ENCODE data around the gene ADCY9. TPM values are rescaled to one million over a fixed set of nuclear protein-coding genes. Genes with fewer than 3 reads are reported as not detected.

ADCY9 gene
- total and polyA plus RNA-seq, 2 experiments from 2014 or later, result 2.2 to 18.3 TPM

- no peak for DNase-seq (ENCODE audit: low spot score)
- Mint-ChIP-seq H3K4me3 (no peak overlapping the region), H3K9me3 (peaks cover 8% of the 10 kb centered on the region), H3K27me3 (ENCODE audit: insufficient read depth, low read depth, poor library complexity) (peaks cover 3% of the 10 kb centered on the region), H3K27ac (no peak overlapping the region), H3K4me1 (peaks cover 11% of the 10 kb centered on the region), H3K36me3 (ENCODE audit: low read depth) (peaks cover 7% of the 10 kb centered on the region)
- Histone ChIP-seq H3K27ac (ENCODE audit: low read depth) (no peak overlapping the region), H3K4me3 (no peak overlapping the region), H3K9me2 (ENCODE audit: insufficient read depth) (no peaks in the 10 kb centered on the region), H3K36me3 (ENCODE audit: insufficient read depth) (no peaks in the 10 kb centered on the region), H3F3A (replicated peaks; ENCODE audit: low read depth) (peaks cover 7% of the 10 kb centered on the region; the same call in 1 of the 2 replicates), H2AFZ (no peak overlapping the region), H3K4me2 (no peak overlapping the region), H3K4me1 (ENCODE audit: insufficient read depth) (peaks cover 14% of the 10 kb centered on the region), H3K27me3 (ENCODE audit: insufficient read depth) (no peaks in the 10 kb centered on the region), H3K79me2 (replicated peaks; ENCODE audit: insufficient read depth) (no peaks in the 10 kb centered on the region), H4K20me1 (replicated peaks; ENCODE audit: insufficient read depth) (no peaks in the 10 kb centered on the region; the same call in 1 of the 2 replicates)
- TF ChIP-seq NANOG (IDR thresholded peaks at IDR 0.05; ENCODE audit: borderline replicate concordance) (no peak), STAT1 (IDR thresholded peaks at IDR 0.05; ENCODE audit: unreplicated experiment) (no peak), REST (IDR thresholded peaks at IDR 0.05; ENCODE audit: unreplicated experiment) (no peak), EZH2 (IDR thresholded peaks at IDR 0.05; ENCODE audit: low read depth, unreplicated experiment) (no peak), ZNF331 (CRISPR knock-in tag; IDR thresholded peaks at IDR 0.05; ENCODE audit: low read depth) (no peak)
- TF ChIP-seq, protein P1, sequence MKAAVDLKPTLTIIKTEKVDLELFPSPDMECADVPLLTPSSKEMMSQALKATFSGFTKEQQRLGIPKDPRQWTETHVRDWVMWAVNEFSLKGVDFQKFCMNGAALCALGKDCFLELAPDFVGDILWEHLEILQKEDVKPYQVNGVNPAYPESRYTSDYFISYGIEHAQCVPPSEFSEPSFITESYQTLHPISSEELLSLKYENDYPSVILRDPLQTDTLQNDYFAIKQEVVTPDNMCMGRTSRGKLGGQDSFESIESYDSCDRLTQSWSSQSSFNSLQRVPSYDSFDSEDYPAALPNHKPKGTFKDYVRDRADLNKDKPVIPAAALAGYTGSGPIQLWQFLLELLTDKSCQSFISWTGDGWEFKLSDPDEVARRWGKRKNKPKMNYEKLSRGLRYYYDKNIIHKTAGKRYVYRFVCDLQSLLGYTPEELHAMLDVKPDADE (IDR thresholded peaks at IDR 0.05), result no peak
- no peak for ATAC-seq
Observed at GRCh38 chr16:4028144-4028543, 88.1 kb downstream of the ADCY9 start.

- Histone ChIP-seq H3K27ac (ENCODE audit: low read depth) (no peak overlapping the region), H3K4me1 (ENCODE audit: insufficient read depth) (peaks cover 16% of the 10 kb centered on the region), H3K4me2 (no peak overlapping the region), H3K9me2 (ENCODE audit: insufficient read depth) (no peaks in the 10 kb centered on the region), H3K36me3 (ENCODE audit: insufficient read depth) (no peaks in the 10 kb centered on the region), H3K4me3 (no peak overlapping the region), H4K20me1 (replicated peaks; ENCODE audit: insufficient read depth) (no peaks in the 10 kb centered on the region; the same call in 1 of the 2 replicates), H3K27me3 (ENCODE audit: insufficient read depth) (no peaks in the 10 kb centered on the region), H3K79me2 (replicated peaks; ENCODE audit: insufficient read depth) (no peaks in the 10 kb centered on the region), H2AFZ (no peak overlapping the region), H3F3A (replicated peaks; ENCODE audit: low read depth) (peaks cover 7% of the 10 kb centered on the region; the same call in 1 of the 2 replicates)
- peak; percentile 65 for ATAC-seq
- H3K4me1 Mint-ChIP-seq, result peaks cover 12% of the 10 kb centered on the region
- no peak overlapping the region for H3K27ac Mint-ChIP-seq
- peaks cover 8% of the 10 kb centered on the region for H3K9me3 Mint-ChIP-seq
- H3K36me3 Mint-ChIP-seq (ENCODE audit: low read depth), result peaks cover 7% of the 10 kb centered on the region
- H3K27me3 Mint-ChIP-seq (ENCODE audit: insufficient read depth, low read depth, poor library complexity), result peaks cover 3% of the 10 kb centered on the region
- DNase-seq (ENCODE audit: low spot score), result no peak
- H3K4me3 Mint-ChIP-seq, result no peak overlapping the region
- TF ChIP-seq ZNF331 (CRISPR knock-in tag; IDR thresholded peaks at IDR 0.05; ENCODE audit: low read depth), result no peak
- TF ChIP-seq ZNF114 (CRISPR knock-in tag; IDR thresholded peaks at IDR 0.05), result no peak
- TF ChIP-seq, protein P2, sequence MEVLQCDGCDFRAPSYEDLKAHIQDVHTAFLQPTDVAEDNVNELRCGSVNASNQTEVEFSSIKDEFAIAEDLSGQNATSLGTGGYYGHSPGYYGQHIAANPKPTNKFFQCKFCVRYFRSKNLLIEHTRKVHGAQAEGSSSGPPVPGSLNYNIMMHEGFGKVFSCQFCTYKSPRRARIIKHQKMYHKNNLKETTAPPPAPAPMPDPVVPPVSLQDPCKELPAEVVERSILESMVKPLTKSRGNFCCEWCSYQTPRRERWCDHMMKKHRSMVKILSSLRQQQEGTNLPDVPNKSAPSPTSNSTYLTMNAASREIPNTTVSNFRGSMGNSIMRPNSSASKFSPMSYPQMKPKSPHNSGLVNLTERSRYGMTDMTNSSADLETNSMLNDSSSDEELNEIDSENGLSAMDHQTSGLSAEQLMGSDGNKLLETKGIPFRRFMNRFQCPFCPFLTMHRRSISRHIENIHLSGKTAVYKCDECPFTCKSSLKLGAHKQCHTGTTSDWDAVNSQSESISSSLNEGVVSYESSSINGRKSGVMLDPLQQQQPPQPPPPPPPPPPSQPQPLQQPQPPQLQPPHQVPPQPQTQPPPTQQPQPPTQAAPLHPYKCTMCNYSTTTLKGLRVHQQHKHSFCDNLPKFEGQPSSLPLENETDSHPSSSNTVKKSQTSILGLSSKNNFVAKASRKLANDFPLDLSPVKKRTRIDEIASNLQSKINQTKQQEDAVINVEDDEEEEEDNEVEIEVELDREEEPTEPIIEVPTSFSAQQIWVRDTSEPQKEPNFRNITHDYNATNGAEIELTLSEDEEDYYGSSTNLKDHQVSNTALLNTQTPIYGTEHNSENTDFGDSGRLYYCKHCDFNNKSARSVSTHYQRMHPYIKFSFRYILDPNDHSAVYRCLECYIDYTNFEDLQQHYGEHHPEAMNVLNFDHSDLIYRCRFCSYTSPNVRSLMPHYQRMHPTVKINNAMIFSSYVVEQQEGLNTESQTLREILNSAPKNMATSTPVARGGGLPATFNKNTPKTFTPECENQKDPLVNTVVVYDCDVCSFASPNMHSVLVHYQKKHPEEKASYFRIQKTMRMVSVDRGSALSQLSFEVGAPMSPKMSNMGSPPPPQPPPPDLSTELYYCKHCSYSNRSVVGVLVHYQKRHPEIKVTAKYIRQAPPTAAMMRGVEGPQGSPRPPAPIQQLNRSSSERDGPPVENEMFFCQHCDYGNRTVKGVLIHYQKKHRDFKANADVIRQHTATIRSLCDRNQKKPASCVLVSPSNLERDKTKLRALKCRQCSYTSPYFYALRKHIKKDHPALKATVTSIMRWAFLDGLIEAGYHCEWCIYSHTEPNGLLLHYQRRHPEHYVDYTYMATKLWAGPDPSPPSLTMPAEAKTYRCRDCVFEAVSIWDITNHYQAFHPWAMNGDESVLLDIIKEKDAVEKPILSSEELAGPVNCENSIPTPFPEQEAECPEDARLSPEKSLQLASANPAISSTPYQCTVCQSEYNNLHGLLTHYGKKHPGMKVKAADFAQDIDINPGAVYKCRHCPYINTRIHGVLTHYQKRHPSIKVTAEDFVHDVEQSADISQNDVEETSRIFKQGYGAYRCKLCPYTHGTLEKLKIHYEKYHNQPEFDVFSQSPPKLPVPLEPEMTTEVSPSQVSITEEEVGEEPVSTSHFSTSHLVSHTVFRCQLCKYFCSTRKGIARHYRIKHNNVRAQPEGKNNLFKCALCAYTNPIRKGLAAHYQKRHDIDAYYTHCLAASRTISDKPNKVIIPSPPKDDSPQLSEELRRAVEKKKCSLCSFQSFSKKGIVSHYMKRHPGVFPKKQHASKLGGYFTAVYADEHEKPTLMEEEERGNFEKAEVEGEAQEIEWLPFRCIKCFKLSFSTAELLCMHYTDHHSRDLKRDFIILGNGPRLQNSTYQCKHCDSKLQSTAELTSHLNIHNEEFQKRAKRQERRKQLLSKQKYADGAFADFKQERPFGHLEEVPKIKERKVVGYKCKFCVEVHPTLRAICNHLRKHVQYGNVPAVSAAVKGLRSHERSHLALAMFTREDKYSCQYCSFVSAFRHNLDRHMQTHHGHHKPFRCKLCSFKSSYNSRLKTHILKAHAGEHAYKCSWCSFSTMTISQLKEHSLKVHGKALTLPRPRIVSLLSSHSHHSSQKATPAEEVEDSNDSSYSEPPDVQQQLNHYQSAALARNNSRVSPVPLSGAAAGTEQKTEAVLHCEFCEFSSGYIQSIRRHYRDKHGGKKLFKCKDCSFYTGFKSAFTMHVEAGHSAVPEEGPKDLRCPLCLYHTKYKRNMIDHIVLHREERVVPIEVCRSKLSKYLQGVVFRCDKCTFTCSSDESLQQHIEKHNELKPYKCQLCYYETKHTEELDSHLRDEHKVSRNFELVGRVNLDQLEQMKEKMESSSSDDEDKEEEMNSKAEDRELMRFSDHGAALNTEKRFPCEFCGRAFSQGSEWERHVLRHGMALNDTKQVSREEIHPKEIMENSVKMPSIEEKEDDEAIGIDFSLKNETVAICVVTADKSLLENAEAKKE (CRISPR knock-in tag; IDR thresholded peaks at IDR 0.05), result no peak
- no peak for TF ChIP-seq STAT1 (IDR thresholded peaks at IDR 0.05; ENCODE audit: unreplicated experiment)
- TF ChIP-seq, protein P3, sequence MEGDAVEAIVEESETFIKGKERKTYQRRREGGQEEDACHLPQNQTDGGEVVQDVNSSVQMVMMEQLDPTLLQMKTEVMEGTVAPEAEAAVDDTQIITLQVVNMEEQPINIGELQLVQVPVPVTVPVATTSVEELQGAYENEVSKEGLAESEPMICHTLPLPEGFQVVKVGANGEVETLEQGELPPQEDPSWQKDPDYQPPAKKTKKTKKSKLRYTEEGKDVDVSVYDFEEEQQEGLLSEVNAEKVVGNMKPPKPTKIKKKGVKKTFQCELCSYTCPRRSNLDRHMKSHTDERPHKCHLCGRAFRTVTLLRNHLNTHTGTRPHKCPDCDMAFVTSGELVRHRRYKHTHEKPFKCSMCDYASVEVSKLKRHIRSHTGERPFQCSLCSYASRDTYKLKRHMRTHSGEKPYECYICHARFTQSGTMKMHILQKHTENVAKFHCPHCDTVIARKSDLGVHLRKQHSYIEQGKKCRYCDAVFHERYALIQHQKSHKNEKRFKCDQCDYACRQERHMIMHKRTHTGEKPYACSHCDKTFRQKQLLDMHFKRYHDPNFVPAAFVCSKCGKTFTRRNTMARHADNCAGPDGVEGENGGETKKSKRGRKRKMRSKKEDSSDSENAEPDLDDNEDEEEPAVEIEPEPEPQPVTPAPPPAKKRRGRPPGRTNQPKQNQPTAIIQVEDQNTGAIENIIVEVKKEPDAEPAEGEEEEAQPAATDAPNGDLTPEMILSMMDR (conservative IDR thresholded peaks at IDR 0.05; ENCODE audit: low read depth in 2 of 2), result no peak
- no peak for TF ChIP-seq EZH2 (IDR thresholded peaks at IDR 0.05; ENCODE audit: low read depth, unreplicated experiment)
Observed at GRCh38 chr16:4026854-4027253, 89.4 kb downstream of the ADCY9 start.

Data from GM23338 (cell line).